GM11168 (cell line): ENCODE results near the gene GDPD1.
"Not testable (repeated sequence)": the region's sequence is repeated elsewhere in the genome, so short reads cannot be mapped to it uniquely, and the experiment has no call there.

Source experiments
- in situ Hi-C: fragments of 300-500 bp; cut with MboI; formaldehyde crosslinking; loops from one replicate; pipeline ENCODE4 v1.12.0; 2022; ENCODE audit warnings: low sequenced_read_pairs; ENCODE audit not compliant: unreplicated experiment

The GDPD1 gene

GRCh38 chr17:59220328-59221158, at the start of gene GDPD1:
TSS of gene GDPD1 (plus strand) at chr17:59220511. CDS start at chr17:59220610, 99 bp downstream.
- in situ Hi-C loops: no loop called here

GRCh38 chr17:59172436-59173004, 47.8 kb upstream of the GDPD1 start:
- in situ Hi-C loops: no loop called here

- in situ Hi-C loops: no loop called here
Measured at GRCh38 chr17:59174671-59175070, 45.6 kb upstream of the GDPD1 start.

GRCh38 chr17:59175076-59175475, 45.2 kb upstream of the GDPD1 start:
- in situ Hi-C loops: no loop called here

DNA sequence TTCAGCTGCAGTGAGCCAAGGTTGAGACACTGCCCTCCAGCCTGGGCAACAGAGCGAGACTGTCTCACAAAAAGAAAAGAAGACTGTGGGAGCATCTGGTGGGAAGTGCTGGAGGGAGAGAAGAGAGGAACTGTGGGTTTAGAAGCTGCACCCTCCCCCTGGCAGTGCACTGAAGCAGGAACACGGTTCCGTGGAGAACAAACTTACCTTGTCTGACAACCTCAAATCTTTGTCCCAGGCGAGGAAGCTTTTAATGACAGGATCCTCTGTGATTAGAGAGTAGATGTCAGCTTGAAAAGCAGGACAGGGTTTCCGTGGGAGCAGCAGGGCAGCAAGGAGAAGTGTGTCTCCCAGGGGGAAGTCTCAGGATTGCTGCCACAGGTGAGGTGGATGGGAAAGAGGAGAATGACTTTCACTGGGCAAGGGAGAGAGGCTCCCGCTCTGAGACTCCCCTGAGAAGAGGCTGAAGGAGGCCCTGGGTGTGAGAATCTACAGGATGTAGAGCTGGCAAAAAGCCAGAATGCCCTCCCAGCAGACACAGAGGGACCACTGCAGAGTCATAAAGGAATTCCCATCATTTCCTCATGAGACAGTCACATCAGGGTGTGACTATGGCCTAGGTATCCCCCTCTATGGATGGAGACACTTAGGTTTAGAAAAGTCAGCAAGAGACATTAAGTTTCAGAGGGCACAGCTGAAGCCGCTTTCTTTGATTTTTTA, 41.9 kb upstream of the GDPD1 start:
- in situ Hi-C loops: no loop called here

DNA sequence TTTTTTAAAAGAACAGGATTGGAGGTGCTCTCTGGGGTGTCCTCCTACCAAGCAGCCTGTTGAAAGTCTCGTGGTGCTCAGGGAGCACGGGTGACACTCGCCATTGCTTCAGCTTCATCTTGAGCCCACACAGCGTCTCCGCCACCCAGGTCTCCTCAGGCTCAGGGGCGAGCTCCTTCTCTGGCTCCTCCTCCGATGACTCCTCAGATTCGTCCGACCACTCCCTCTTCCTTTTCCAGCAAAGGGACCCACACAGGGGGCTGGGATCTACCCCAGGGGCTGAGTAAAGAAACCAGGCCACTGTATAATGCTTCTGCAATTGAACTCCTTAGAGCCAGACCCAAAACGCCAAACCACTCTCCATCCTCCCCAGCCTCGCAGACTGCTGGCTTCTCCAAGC, 40.7 kb upstream of the GDPD1 start:
- in situ Hi-C loops: not testable (repeated sequence)

DNA sequence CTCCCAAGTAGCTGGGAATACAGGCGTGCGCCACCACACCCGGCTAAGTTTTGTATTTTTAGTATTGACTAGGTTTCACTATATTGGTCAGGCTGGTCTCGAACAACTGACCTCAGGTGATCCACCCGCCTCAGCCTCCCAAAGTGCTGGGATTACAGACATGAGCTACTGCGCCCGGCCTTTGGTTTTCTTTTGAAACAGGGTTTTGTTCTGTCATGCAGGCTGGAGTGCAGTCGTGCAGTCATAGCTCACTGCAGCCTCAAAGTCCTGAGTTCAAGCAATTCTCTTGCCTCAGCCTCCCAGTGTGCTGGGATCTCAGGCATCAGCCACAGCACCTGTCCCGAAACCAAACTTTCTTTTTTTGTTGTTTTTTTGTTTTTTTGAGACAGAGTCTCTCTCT, 39.7 kb upstream of the GDPD1 start:
- in situ Hi-C loops: no loop called here

DNA sequence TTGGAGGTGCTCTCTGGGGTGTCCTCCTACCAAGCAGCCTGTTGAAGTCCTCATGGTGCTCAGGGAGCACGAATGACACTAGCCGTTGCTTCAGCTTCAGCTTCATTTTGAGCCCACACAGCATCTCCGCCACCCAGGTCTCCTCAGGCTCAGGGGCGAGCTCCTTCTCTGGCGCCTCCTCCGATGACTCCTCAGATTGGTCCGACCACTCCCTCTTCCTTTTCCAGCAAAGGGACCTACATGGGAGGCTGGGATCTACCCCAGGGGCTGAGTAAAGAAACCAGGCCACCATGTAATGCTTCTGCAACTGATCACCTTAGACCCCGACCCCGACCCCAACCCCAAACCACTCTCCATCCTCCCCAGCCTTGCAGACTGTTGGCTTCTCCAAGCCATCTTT, 38.8 kb upstream of the GDPD1 start:
- in situ Hi-C loops: no loop called here

GRCh38 chr17:59185997-59186396, 34.3 kb upstream of the GDPD1 start:
- in situ Hi-C loops: no loop called here

- in situ Hi-C loops: no loop called here
Measured at GRCh38 chr17:59186850-59187249, 33.5 kb upstream of the GDPD1 start.

DNA sequence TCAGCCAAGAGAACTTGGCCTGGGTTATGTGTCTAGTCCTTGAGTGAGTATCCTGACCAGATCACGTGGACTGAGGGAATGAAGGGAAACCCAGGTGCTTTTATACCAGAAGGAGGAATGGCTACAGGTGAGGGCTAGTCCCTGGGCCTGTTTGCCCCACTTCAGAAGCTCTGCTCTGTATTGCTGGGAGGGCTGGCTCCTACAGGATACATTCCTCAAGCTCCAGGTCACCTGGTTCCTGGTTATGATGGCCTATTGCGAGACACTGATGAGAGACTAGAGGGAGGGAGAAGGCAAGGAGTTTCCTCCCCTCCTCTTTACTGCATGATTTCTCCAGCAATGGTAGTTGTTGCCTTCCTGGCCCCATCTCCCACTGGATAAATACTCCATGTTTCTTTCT, 29.5 kb upstream of the GDPD1 start:
- in situ Hi-C loops: no loop called here

GRCh38 chr17:59193336-59193862, 26.9 kb upstream of the GDPD1 start:
- in situ Hi-C loops: no loop called here

DNA sequence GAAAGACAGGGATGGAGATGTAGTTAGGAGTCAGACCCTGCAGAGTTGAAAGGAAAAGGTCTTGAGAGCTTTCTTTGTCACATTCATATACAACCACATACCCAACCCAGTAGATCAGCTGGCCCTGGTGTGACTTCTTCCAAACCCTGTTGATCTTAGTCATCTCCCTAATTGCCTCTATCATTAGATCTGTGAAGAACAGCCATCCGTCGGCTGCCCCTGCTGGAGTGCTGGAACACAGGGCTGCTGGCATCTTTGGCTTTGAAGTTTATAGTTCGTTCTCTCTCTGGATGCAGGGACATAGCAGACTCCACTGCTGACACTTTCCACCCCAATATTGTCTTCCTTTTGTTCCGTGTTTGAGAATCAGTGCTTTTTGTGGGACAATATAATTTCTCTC, 20.9 kb upstream of the GDPD1 start:
- in situ Hi-C loops: no loop called here

- in situ Hi-C loops: no loop called here
Measured at GRCh38 chr17:59202320-59202719, 18.0 kb upstream of the GDPD1 start.

DNA sequence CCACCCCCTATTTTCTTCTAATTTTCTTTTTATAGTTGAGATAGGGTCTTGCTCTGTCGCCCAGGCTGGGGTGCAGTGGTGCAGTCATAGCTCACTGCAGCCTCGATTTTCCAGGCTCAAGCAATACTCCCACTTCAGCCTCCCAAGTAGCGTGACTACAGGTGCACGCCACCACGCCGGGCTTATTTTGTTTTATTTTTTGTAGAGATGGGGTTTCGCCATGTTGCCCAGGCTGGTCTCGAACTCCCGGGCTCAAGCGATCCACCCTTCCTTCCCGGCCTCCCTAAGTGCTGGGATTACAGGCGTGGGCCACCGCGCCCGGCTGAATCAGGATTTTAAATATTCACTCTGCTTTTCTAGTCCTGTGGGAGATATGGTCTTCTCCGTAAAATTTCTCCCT, 941 bp upstream of the GDPD1 start:
- in situ Hi-C loops: no loop called here

- in situ Hi-C loops: no loop called here
Measured at GRCh38 chr17:59219992-59220327, 351 bp upstream of the GDPD1 start.

GRCh38 chr17:59221159-59221847, 992 bp downstream of the GDPD1 start:
- in situ Hi-C loops: no loop called here

DNA sequence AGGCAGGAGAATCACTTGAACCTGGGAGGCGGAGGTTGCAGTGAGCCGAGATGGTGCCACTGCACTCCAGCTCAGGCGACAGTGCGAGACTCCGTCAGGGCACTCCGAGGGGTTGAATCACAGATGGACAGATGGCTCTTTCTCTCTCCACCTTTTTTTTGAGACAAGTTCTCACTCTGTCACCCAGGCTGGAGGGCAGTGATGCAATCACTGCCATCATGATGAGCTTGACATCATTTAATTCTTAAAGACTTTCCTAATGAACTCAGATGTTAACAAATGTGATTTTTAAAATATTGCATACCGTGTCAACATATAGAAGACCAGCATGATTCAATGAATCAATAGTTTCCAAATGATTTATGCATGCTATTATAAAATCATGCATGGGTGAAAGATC, 3.5 kb downstream of the GDPD1 start:
- in situ Hi-C loops: no loop called here

GRCh38 chr17:59228588-59228987, 8.3 kb downstream of the GDPD1 start:
- in situ Hi-C loops: not testable (repeated sequence)

DNA sequence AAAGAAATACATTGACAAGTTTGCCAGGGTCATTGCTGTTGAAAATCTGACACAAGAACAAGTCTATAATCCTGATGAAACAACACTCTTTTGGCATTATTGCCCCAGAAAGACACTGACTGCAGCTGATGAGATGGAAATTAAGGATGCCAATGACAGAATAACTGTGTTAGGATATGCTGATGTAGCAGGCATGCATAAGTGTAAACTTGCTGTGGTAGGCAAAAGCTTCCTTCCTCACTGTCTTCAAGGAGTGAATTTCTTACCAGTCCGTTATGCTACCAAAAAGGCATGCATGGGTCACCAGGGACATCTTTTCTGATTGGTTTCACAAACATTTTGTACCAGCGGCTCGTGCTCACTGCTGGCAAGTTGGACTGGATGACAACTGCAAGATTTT, 10.5 kb downstream of the GDPD1 start:
- in situ Hi-C loops: no loop called here

- in situ Hi-C loops: no loop called here
Measured at GRCh38 chr17:59234631-59235030, 14.3 kb downstream of the GDPD1 start.
